NOMO-1 treated with dmso at 0.1 percent for 144 hours (cell line): ENCODE data around the gene BID.
"Not testable (repeated sequence)": the region's sequence is repeated elsewhere in the genome, so short reads cannot be mapped to it uniquely, and the experiment has no call there.

Experiments used
- DNase-seq: peaks from one replicate; lab custom pipeline; 2025; ENCODE audit not compliant: unreplicated experiment; lab: John Stamatoyannopoulos, UW

Gene BID

GRCh38 chr22:17705951-17706900, 68.0 kb downstream of the BID start:
- peak; percentile 77 for DNase-seq

GRCh38 chr22:17705546-17705945, 68.7 kb downstream of the BID start:
- no peak for DNase-seq

GRCh38 chr22:17703811-17704210, 70.5 kb downstream of the BID start:
- DNase-seq, result no peak

GRCh38 chr22:17700778-17701177, 73.5 kb downstream of the BID start:
- no peak for DNase-seq

GRCh38 chr22:17699696-17700340, 74.5 kb downstream of the BID start:
- no peak for DNase-seq

GRCh38 chr22:17698948-17699347, 75.3 kb downstream of the BID start:
- no peak for DNase-seq

GRCh38 chr22:17698276-17698675, 76.0 kb downstream of the BID start:
- not testable (repeated sequence) for DNase-seq

GRCh38 chr22:17697196-17697595, 77.1 kb downstream of the BID start:
- DNase-seq, result peak; percentile 6

- no peak for DNase-seq
Observed at GRCh38 chr22:17695986-17696385, 78.3 kb downstream of the BID start.

- no peak for DNase-seq
Observed at GRCh38 chr22:17694752-17695151, 79.5 kb downstream of the BID start.

GRCh38 chr22:17694193-17694592, 80.1 kb downstream of the BID start:
- DNase-seq, result no peak

- no peak for DNase-seq
Observed at GRCh38 chr22:17692841-17693240, 81.4 kb downstream of the BID start.

GRCh38 chr22:17684245-17684644, 90.0 kb downstream of the BID start:
- DNase-seq, result no peak
